HG02852 (cell line): Measurements from ENCODE around the gene FAM227B.

Experiments
- ATAC-seq: cut with Tn5 transposase; IDR thresholded peaks from one replicate; pipeline ENCODE4 v1.9.1; 2021; ENCODE audit warnings: mild to moderate bottlenecking, moderate library complexity; ENCODE audit not compliant: unreplicated experiment

Gene FAM227B

GRCh38 chr15:49306551-49306950, 314.1 kb downstream of the FAM227B start:
- no peak for ATAC-seq

GRCh38 chr15:49303003-49303402, 317.6 kb downstream of the FAM227B start:
- ATAC-seq = no peak

- no peak for ATAC-seq
Measured at GRCh38 chr15:49301562-49301961, 319.1 kb downstream of the FAM227B start.

- ATAC-seq = no peak
Measured at GRCh38 chr15:49300856-49301255, 319.8 kb downstream of the FAM227B start.

GRCh38 chr15:49297584-49297983, 323.0 kb downstream of the FAM227B start:
- no peak for ATAC-seq

GRCh38 chr15:49296258-49296657, 324.4 kb downstream of the FAM227B start:
- no peak for ATAC-seq

- no peak for ATAC-seq
Measured at GRCh38 chr15:49293941-49294340, 326.7 kb downstream of the FAM227B start.

- ATAC-seq = no peak
Measured at GRCh38 chr15:49290191-49290590, 330.4 kb downstream of the FAM227B start.

GRCh38 chr15:49288391-49288790, 332.2 kb downstream of the FAM227B start:
- ATAC-seq = no peak

- no peak for ATAC-seq
Measured at GRCh38 chr15:49287481-49287880, 333.1 kb downstream of the FAM227B start.

GRCh38 chr15:49286649-49287404, 333.8 kb downstream of the FAM227B start:
- no peak for ATAC-seq

GRCh38 chr15:49282366-49282765, 338.3 kb downstream of the FAM227B start:
- ATAC-seq = no peak

GRCh38 chr15:49279521-49280456, 340.8 kb downstream of the FAM227B start:
- ATAC-seq = no peak

- ATAC-seq = no peak
Measured at GRCh38 chr15:49278751-49279150, 341.9 kb downstream of the FAM227B start.
